Mesothelial cell of epicardium (in vitro differentiated cells): ENCODE data around the gene BRF1. TPM values are rescaled to one million over a fixed set of nuclear protein-coding genes. Genes with fewer than 3 reads are reported as not detected.

Source experiments
- DNase-seq, 2 experiments: peaks; one replicate each; pipeline ENCODE4 v3.0.0; 2021; ENCODE audit warnings: low spot score in 2 of 2; ENCODE audit not compliant: unreplicated experiment in 2 of 2
- H3K27ac Mint-ChIP-seq: 2 replicates; pipeline ENCODE4 v1.8.0; 2021; ENCODE audit warnings: mixed read lengths
- H3K27me3 Mint-ChIP-seq: 2 replicates; pipeline ENCODE4 v1.8.0; 2021; ENCODE audit warnings: low read depth, mixed read lengths
- H3K36me3 Mint-ChIP-seq: 2 replicates; pipeline ENCODE4 v1.8.0; 2021; ENCODE audit warnings: mixed read lengths
- H3K4me1 Mint-ChIP-seq: 2 replicates; pipeline ENCODE4 v1.8.0; 2021; ENCODE audit warnings: mixed read lengths
- H3K4me3 Mint-ChIP-seq: 2 replicates; pipeline ENCODE4 v1.8.0; 2021; ENCODE audit warnings: mild to moderate bottlenecking, moderate library complexity, mixed read lengths
- H3K9me3 Mint-ChIP-seq: 2 replicates; pipeline ENCODE4 v1.8.0; 2021; ENCODE audit warnings: mixed read lengths
- CTCF ChIP-seq: fragments of 200-600 bp; sonication (generic); IDR thresholded peaks from one replicate; pipeline ENCODE4 v1.5.0; 2021; ENCODE audit warnings: antibody characterized with exemption; ENCODE audit not compliant: unreplicated experiment
- total RNA-seq: library from RNA; stranded (reverse); gene quantifications from 3 replicates; pipeline ENCODE4 v1.2.1, GENCODE V29; 2021

BRF1 gene
- total RNA-seq, 1 donor from 2014 or later, result 78.6 TPM

GRCh38 chr14:105211086-105211757 lies 89.6 kb downstream of the BRF1 start:
- no peak for TF ChIP-seq CTCF
- Mint-ChIP-seq H3K27me3 (no peaks in the 10 kb centered on the region), H3K36me3 (peaks cover 2% of the 10 kb centered on the region), H3K27ac (no peak overlapping the region), H3K4me1 (no peaks in the 10 kb centered on the region), H3K9me3 (no peaks in the 10 kb centered on the region), H3K4me3 (no peak overlapping the region)
- DNase-seq, result no peak

- DNase-seq, result no peak
- Mint-ChIP-seq H3K4me1 (no peaks in the 10 kb centered on the region), H3K4me3 (no peak overlapping the region), H3K27ac (no peak overlapping the region), H3K36me3 (peaks cover 2% of the 10 kb centered on the region), H3K9me3 (no peaks in the 10 kb centered on the region), H3K27me3 (no peaks in the 10 kb centered on the region)
- no peak for TF ChIP-seq CTCF
These were observed 90.4 kb downstream of the BRF1 start for GRCh38 chr14:105210266-105211025.

- Mint-ChIP-seq H3K27me3 (no peaks in the 10 kb centered on the region), H3K9me3 (no peaks in the 10 kb centered on the region), H3K36me3 (peaks cover 2% of the 10 kb centered on the region), H3K27ac (no peak overlapping the region), H3K4me3 (no peak overlapping the region), H3K4me1 (no peaks in the 10 kb centered on the region)
- no peak for DNase-seq
- no peak for TF ChIP-seq CTCF
These were observed 91.2 kb downstream of the BRF1 start for GRCh38 chr14:105209646-105210045.

GRCh38 chr14:105209091-105209490 lies 91.7 kb downstream of the BRF1 start:
- Mint-ChIP-seq H3K4me3 (no peak overlapping the region), H3K4me1 (no peaks in the 10 kb centered on the region), H3K27me3 (no peaks in the 10 kb centered on the region), H3K36me3 (peaks cover 2% of the 10 kb centered on the region), H3K9me3 (no peaks in the 10 kb centered on the region), H3K27ac (peak overlapping the region; percentile 53)
- no peak for TF ChIP-seq CTCF
- DNase-seq, result no peak

GRCh38 chr14:105208738-105209075 lies 92.1 kb downstream of the BRF1 start:
- H3K27me3 Mint-ChIP-seq, result no peaks in the 10 kb centered on the region
- no peaks in the 10 kb centered on the region for H3K9me3 Mint-ChIP-seq
- H3K27ac Mint-ChIP-seq, result peak overlapping the region; percentile 53
- no peak for TF ChIP-seq CTCF
- H3K4me1 Mint-ChIP-seq, result no peaks in the 10 kb centered on the region
- no peak overlapping the region for H3K4me3 Mint-ChIP-seq
- DNase-seq, result no peak
- peaks cover 2% of the 10 kb centered on the region for H3K36me3 Mint-ChIP-seq
